HEK293T (cell line): Measurements from ENCODE around the gene DOCK2.

ENCODE experiments used
- CTCF ChIA-PET: fragments of 350-600 bp; formaldehyde crosslinking; extraction: SDS; loops from one replicate; lab custom pipeline; 2021; ENCODE audit warnings: antibody characterized with exemption, inconsistent platforms; lab: Yijun Ruan, JAX
- POLR2A ChIA-PET: fragments of 350-600 bp; formaldehyde crosslinking; extraction: SDS; loops from one replicate; lab custom pipeline; 2020; ENCODE audit warnings: antibody characterized with exemption, inconsistent platforms; lab: Yijun Ruan, JAX
- DNase-seq: peaks from one replicate; pipeline ENCODE4 v3.0.0; 2012; ENCODE audit warnings: mixed read lengths; ENCODE audit errors: extremely low spot score
- ARNT ChIP-seq: fragments of 450-650 bp; IDR thresholded peaks from 2 replicates; pipeline ENCODE4 v1.6.1; 2017; ENCODE audit warnings: mild to moderate bottlenecking
- BHLHE40 ChIP-seq: fragments of 450-650 bp; IDR thresholded peaks from 2 replicates; pipeline ENCODE4 v1.6.1; 2016; ENCODE audit warnings: mild to moderate bottlenecking, moderate library complexity, borderline replicate concordance
- CTBP1 ChIP-seq: fragments of 450-650 bp; IDR thresholded peaks from 2 replicates; pipeline ENCODE4 v1.6.1; 2016; ENCODE audit warnings: borderline replicate concordance
- ELF4 ChIP-seq: fragments of 450-650 bp; IDR thresholded peaks from 2 replicates; pipeline ENCODE4 v1.6.1; 2017; ENCODE audit warnings: antibody characterized with exemption
- FOXA1 ChIP-seq: fragments of 450-650 bp; IDR thresholded peaks from 2 replicates; pipeline ENCODE4 v1.6.1; 2016; ENCODE audit warnings: mild to moderate bottlenecking
- FOXK2 ChIP-seq: fragments of 450-650 bp; IDR thresholded peaks from 2 replicates; pipeline ENCODE4 v1.6.1; 2016; ENCODE audit warnings: mild to moderate bottlenecking
- FOXM1 ChIP-seq: fragments of 450-650 bp; IDR thresholded peaks from 2 replicates; pipeline ENCODE4 v1.6.1; 2017; ENCODE audit warnings: mild to moderate bottlenecking, borderline replicate concordance
- HDGF ChIP-seq: fragments of 450-650 bp; IDR thresholded peaks from 2 replicates; pipeline ENCODE4 v1.6.1; 2017; ENCODE audit warnings: antibody characterized with exemption, borderline replicate concordance
- L3MBTL2 ChIP-seq: fragments of 450-650 bp; conservative IDR thresholded peaks from 2 replicates; pipeline ENCODE4 v1.6.1; 2016; ENCODE audit warnings: mild to moderate bottlenecking
- LEF1 ChIP-seq: fragments of 450-650 bp; IDR thresholded peaks from 2 replicates; pipeline ENCODE4 v1.6.1; 2017; ENCODE audit warnings: mild to moderate bottlenecking, borderline replicate concordance
- NFRKB ChIP-seq: fragments of 450-650 bp; IDR thresholded peaks from 2 replicates; pipeline ENCODE4 v1.6.1; 2016; ENCODE audit warnings: mild to moderate bottlenecking, moderate library complexity
- PKNOX1 ChIP-seq: fragments of 450-650 bp; IDR thresholded peaks from 2 replicates; pipeline ENCODE4 v1.6.1; 2016
- SP1 ChIP-seq: fragments of 450-650 bp; IDR thresholded peaks from 2 replicates; pipeline ENCODE4 v1.6.1; 2017
- SUZ12 ChIP-seq: fragments of 450-650 bp; IDR thresholded peaks from 2 replicates; pipeline ENCODE4 v1.6.1; 2016; ENCODE audit warnings: mild to moderate bottlenecking
- TARDBP ChIP-seq: fragments of 450-650 bp; IDR thresholded peaks from 2 replicates; pipeline ENCODE4 v1.6.1; 2016
- ZNF384 ChIP-seq: fragments of 450-650 bp; IDR thresholded peaks from 2 replicates; pipeline ENCODE4 v1.6.1; 2016

Gene DOCK2

GRCh38 chr5:169637085-169637548, at the start of gene DOCK2:
TSS of gene DOCK2 (plus strand) at chr5:169637275. CDS start at chr5:169637327, 52 bp downstream.
- DNase-seq, result no peak
- ChIA-PET POLR2A (no interaction called here), CTCF (no interaction called here)
- TF ChIP-seq SUZ12 (no peak), FOXM1 (no peak), CTBP1 (no peak), ZNF384 (no peak), TARDBP (no peak), ARNT (no peak), NFRKB (no peak), PKNOX1 (no peak), SP1 (no peak), LEF1 (no peak), L3MBTL2 (no peak), ELF4 (no peak)

GRCh38 chr5:169590602-169591001, 46.5 kb upstream of the DOCK2 start:
- TF ChIP-seq L3MBTL2, result no peak
- TF ChIP-seq ARNT, result no peak
- TF ChIP-seq HDGF, result no peak
- no peak for TF ChIP-seq FOXK2
- no peak for TF ChIP-seq SP1
- TF ChIP-seq FOXA1, result no peak
- no peak for TF ChIP-seq LEF1
- no peak for TF ChIP-seq FOXM1
- TF ChIP-seq PKNOX1, result no peak
- no peak for TF ChIP-seq TARDBP
- TF ChIP-seq ZNF384, result no peak
- TF ChIP-seq CTBP1, result no peak
- ChIA-PET CTCF (no interaction called here), POLR2A (no interaction called here)
- DNase-seq, result no peak

- ChIA-PET CTCF (no interaction called here), POLR2A (interaction anchor here (1.1 kb wide), 1 partner anchor 8 kb away, joined by 3 read pairs; the partner anchor contains the start of gene SPDL1)
- no peak for TF ChIP-seq FOXM1
- no peak for TF ChIP-seq FOXA1
- TF ChIP-seq SUZ12, result no peak
- TF ChIP-seq BHLHE40, result no peak
- no peak for TF ChIP-seq CTBP1
- no peak for DNase-seq
These were observed 45.4 kb upstream of the DOCK2 start for GRCh38 chr5:169591636-169592035.

- CTCF ChIA-PET, result no interaction called here
- POLR2A ChIA-PET, result interaction anchor here (1.1 to 2.6 kb wide), 2 partner anchors 9 kb away, joined by 3 to 15 read pairs; partner anchors contain the start of gene SPDL1
- DNase-seq, result no peak
- no peak for TF ChIP-seq PKNOX1
- TF ChIP-seq SP1, result no peak
- no peak for TF ChIP-seq ELF4
- no peak for TF ChIP-seq ZNF384
- no peak for TF ChIP-seq ARNT
These were observed 44.0 kb upstream of the DOCK2 start for GRCh38 chr5:169592937-169593650.

GRCh38 chr5:169595172-169595820, 41.8 kb upstream of the DOCK2 start:
- TF ChIP-seq PKNOX1, result no peak
- TF ChIP-seq CTBP1, result no peak
- TF ChIP-seq ZNF384, result no peak
- TF ChIP-seq SP1, result no peak
- TF ChIP-seq TARDBP, result no peak
- no peak for TF ChIP-seq FOXM1
- no peak for TF ChIP-seq ELF4
- TF ChIP-seq FOXA1, result no peak
- no peak for TF ChIP-seq ARNT
- no peak for TF ChIP-seq NFRKB
- POLR2A ChIA-PET, result interaction anchor here (2.6 kb wide), 1 partner anchor 12 kb away, joined by 15 read pairs; the partner anchor contains the start of gene SPDL1
- DNase-seq, result no peak
- CTCF ChIA-PET, result interaction anchor here (0.6 to 0.7 kb wide), 2 partner anchors 217 to 899 kb away, joined by 3 read pairs; no protein-coding TSS in a partner anchor

GRCh38 chr5:169599451-169599850, 37.6 kb upstream of the DOCK2 start:
- CTCF ChIA-PET, result no interaction called here
- no peak for TF ChIP-seq SP1
- no peak for TF ChIP-seq L3MBTL2
- TF ChIP-seq SUZ12, result no peak
- no peak for TF ChIP-seq PKNOX1
- no peak for TF ChIP-seq ZNF384
- TF ChIP-seq FOXM1, result no peak
- TF ChIP-seq FOXK2, result no peak
- no peak for TF ChIP-seq CTBP1
- TF ChIP-seq LEF1, result no peak
- TF ChIP-seq ARNT, result no peak
- no peak for TF ChIP-seq FOXA1
- no peak for TF ChIP-seq NFRKB
- TF ChIP-seq BHLHE40, result no peak
- TF ChIP-seq HDGF, result no peak
- no peak for TF ChIP-seq ELF4
- no peak for TF ChIP-seq TARDBP
- POLR2A ChIA-PET, result no interaction called here
- no peak for DNase-seq
